Measurements from ENCODE around the gene RRAGD. TPM values are rescaled to one million over a fixed set of nuclear protein-coding genes. Genes with fewer than 3 reads are reported as not detected.

Gene RRAGD
- total RNA-seq, 4 donors from 2014 or later: 0.53 to 5.0 (median 2.9) TPM

DNA sequence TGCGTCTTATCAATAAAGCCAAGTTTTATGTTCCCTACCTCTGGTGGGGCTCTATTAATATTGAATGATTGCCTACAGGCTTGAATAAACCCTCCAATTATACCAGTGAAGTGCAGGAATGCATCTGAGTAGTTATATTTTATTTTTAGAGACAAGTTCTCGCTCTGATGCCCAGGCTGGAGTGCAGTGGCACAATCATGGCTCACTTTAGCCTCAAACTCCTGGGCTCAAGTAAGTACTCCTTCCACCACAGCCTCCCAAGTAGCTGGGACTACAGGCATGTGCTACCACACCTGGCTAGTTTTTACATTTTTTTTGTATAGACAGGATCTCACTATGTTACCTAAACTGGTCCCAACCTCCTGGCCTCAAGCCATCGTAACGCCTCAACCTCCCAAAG, 33.4 kb downstream of the RRAGD start:
- no peaks in the 10 kb centered on the region for H3K36me3 ChIP-seq
- no peaks in the 10 kb centered on the region for H3K9me3 ChIP-seq
- H3K4me3 ChIP-seq: no peak overlapping the region
- no peak for DNase-seq
- H3K27ac ChIP-seq: no peak overlapping the region
- TF ChIP-seq POLR2A (IDR thresholded peaks at IDR 0.05): no peak
- TF ChIP-seq, protein P1, sequence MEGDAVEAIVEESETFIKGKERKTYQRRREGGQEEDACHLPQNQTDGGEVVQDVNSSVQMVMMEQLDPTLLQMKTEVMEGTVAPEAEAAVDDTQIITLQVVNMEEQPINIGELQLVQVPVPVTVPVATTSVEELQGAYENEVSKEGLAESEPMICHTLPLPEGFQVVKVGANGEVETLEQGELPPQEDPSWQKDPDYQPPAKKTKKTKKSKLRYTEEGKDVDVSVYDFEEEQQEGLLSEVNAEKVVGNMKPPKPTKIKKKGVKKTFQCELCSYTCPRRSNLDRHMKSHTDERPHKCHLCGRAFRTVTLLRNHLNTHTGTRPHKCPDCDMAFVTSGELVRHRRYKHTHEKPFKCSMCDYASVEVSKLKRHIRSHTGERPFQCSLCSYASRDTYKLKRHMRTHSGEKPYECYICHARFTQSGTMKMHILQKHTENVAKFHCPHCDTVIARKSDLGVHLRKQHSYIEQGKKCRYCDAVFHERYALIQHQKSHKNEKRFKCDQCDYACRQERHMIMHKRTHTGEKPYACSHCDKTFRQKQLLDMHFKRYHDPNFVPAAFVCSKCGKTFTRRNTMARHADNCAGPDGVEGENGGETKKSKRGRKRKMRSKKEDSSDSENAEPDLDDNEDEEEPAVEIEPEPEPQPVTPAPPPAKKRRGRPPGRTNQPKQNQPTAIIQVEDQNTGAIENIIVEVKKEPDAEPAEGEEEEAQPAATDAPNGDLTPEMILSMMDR (IDR thresholded peaks at IDR 0.05): no peak
- no peaks in the 10 kb centered on the region for H3K4me1 ChIP-seq
- H3K27me3 ChIP-seq: no peaks in the 10 kb centered on the region

DNA sequence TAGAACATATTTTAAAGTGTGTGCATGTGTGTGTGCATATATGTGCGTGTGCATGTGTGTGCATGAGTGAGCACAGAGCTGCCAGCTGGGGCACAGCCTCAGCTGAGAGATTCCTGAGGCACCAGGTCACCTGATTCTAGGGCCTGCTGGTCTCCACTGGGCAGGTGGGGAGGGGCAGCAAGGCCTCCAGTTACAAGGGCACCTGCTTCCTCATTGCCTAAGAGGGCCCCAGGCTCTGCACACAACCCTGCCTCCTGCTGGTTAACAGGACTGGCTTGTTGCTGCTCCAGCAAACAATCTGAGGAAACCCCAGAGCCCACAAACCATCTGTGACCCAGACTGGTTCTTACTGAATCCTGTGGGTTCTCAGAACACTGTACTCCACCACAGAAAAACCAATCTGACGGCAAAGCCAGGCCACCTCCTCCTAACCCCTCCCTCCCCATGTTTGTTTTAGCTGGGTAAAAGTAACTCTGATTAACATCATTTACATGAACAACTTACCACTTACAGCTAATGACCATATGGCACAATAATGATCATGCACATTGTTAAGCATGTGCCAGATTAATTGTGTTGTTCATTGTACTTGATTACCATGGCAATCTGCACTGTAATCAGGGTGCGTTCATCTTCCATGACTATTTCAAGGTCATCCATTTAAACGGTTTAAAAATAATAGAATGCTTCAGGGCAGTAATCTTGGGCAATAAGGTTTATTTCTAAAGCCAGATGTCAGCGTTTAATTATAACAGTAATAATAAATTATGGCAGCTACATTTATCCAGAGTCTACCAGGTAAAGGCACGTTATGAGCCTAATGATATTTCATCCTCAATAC, 36.4 kb downstream of the RRAGD start:
- H3K4me3 ChIP-seq: no peak overlapping the region
- H3K36me3 ChIP-seq: no peaks in the 10 kb centered on the region
- no peaks in the 10 kb centered on the region for H3K9me3 ChIP-seq
- DNase-seq: peak; percentile 61 to 91 (median 78)
- peak overlapping the region in 1 of 4 donors; percentile 4 for H3K27ac ChIP-seq
- no peak for TF ChIP-seq POLR2A (IDR thresholded peaks at IDR 0.05)
- TF ChIP-seq, protein P1 (IDR thresholded peaks at IDR 0.05): peak in 5 of 6 experiments; percentile 30 to 48 (median 40)
- H3K27me3 ChIP-seq: no peaks in the 10 kb centered on the region
- H3K4me1 ChIP-seq: peaks cover 0 to 7% (median 0%) of the 10 kb centered on the region in 4 donors

DNA sequence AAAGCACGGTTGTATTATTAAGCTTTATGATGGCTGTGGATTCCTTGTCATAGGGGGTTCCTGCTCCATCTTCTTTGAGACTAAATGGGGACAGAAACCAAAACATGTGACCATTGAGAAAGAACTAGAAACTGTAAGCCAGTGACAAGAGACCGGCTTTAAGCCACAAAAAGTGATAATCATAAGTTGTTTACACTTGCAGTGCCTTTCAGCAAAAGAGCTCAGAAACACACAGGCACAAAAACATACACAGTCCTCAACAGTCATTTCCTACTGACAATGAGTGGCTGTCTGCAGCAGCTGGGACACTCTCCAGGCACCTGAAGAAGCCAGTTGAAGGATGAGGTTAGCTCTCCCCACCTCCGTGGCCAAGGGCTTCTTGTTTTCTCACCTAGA, 39.6 kb downstream of the RRAGD start:
- Histone ChIP-seq H3K4me3 (no peak overlapping the region), H3K4me1 (peaks cover 0 to 7% (median 2%) of the 10 kb centered on the region in 4 donors), H3K27me3 (no peaks in the 10 kb centered on the region), H3K36me3 (no peaks in the 10 kb centered on the region), H3K9me3 (no peaks in the 10 kb centered on the region), H3K27ac (peak overlapping the region in 1 of 4 donors; percentile 7)
- no peak for TF ChIP-seq POLR2A (IDR thresholded peaks at IDR 0.05)
- TF ChIP-seq, protein P1 (IDR thresholded peaks at IDR 0.05): no peak
- DNase-seq: no peak

DNA sequence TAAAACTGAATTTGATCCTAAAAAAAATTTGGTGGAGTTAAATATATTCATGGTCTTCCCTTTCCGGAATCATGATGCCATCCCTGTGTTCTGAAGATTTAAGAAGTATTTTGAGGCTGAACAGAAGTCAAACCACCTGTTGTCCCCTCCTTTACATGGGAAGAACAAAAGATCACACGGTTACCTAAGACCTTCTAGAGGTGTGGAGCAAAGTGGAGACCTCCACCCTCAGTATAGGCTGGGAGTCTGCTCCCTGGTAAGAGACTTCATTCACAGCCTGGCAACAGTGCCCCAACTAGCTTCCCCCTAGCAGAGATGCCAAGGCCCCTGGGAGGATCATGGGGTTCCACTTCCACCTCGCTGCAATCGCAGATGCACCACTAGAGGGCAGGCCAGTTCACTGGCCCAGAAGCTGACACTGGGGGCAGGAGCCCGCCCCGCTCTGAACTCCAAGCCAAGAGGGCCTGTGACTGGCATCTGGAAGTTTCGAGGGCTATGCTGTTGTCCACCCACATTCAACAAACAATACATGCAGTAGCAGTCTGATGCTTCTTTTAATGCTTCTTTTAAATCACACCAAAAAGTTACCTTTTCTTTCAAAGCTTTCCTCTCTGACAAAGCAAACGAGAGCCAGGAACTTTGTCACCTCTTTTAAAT, 40.1 kb downstream of the RRAGD start:
- Histone ChIP-seq H3K36me3 (no peaks in the 10 kb centered on the region), H3K9me3 (no peaks in the 10 kb centered on the region), H3K27me3 (no peaks in the 10 kb centered on the region), H3K4me1 (peaks cover 0 to 7% (median 2%) of the 10 kb centered on the region in 4 donors), H3K4me3 (no peak overlapping the region), H3K27ac (peak overlapping the region in 1 of 4 donors; percentile 7)
- peak; percentile 79 to 91 (median 81) for DNase-seq
- no peak for TF ChIP-seq POLR2A (IDR thresholded peaks at IDR 0.05)
- TF ChIP-seq, protein P1 (IDR thresholded peaks at IDR 0.05): peak; percentile 75 to 96 (median 84)

DNA sequence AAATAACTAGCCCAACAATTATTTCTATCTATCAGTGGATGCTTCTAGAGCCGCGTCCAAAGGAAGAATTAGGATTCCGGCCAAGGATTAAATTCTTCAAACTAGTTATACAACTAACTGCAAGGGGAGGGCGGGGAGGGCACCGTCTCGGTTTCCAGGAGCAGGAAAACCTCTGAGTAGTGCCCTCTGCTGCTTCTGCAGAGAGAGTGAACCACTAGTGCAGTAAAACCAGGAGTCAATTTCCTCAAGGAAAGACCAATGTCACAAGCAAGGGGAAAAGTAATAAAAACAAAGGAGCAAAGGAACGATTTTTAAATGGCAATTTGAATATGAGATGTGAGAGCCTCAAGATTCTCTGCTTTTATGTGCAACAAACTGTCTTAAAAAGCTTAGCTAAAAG, 43.1 kb downstream of the RRAGD start:
- TF ChIP-seq POLR2A (IDR thresholded peaks at IDR 0.05): no peak
- TF ChIP-seq, protein P1 (IDR thresholded peaks at IDR 0.05): peak in 4 of 6 experiments; percentile 29 to 48 (median 44)
- H3K4me3 ChIP-seq: no peak overlapping the region
- H3K27me3 ChIP-seq: no peaks in the 10 kb centered on the region
- H3K9me3 ChIP-seq: no peaks in the 10 kb centered on the region
- H3K4me1 ChIP-seq: peaks cover 0 to 7% (median 2%) of the 10 kb centered on the region in 4 donors
- DNase-seq: peak in 2 of 3 donors; percentile 31 to 67
- H3K36me3 ChIP-seq: no peaks in the 10 kb centered on the region
- H3K27ac ChIP-seq: no peak overlapping the region

Measured in Peyer's patch (tissue), 4 donors.